Brain microvascular endothelial cell (primary cell): Measurements from ENCODE around the gene PRKCD.
"Not testable (repeated sequence)": the region's sequence is repeated elsewhere in the genome, so short reads cannot be mapped to it uniquely, and the experiment has no call there.

Source experiments
- DNase-seq: peaks from one replicate; pipeline ENCODE4 v3.0.0-alpha.2; 2020
- H3K27ac ChIP-seq: fragments of 250-450 bp; sonication (Bioruptor Pico); 2 replicates; pipeline ENCODE4 v1.5.1; 2020; ENCODE audit warnings: mild to moderate bottlenecking, moderate library complexity
- H3K27me3 ChIP-seq: fragments of 250-450 bp; sonication (Bioruptor Pico); replicated peaks from 2 replicates; pipeline ENCODE4 v1.5.1; 2020; ENCODE audit warnings: mild to moderate bottlenecking
- H3K36me3 ChIP-seq: fragments of 250-450 bp; sonication (Bioruptor Pico); replicated peaks from 2 replicates; pipeline ENCODE4 v1.5.1; 2020; ENCODE audit warnings: mild to moderate bottlenecking
- H3K4me3 ChIP-seq: 2 replicates; pipeline ENCODE4 v1.5.1; 2011; ENCODE audit warnings: low read depth, mild to moderate bottlenecking, control low read depth, low read length, moderate library complexity
- in situ Hi-C: cut with HindIII; loops from 2 replicates; pipeline ENCODE4 v1.10.0; 2017; ENCODE audit warnings: low sequenced_read_pairs, low pct_ligation_motif_present
- TF ChIP-seq, protein P1 (sequence below): IDR thresholded peaks from 2 replicates; pipeline ENCODE4 v1.5.1; 2011; ENCODE audit warnings: low read depth, mild to moderate bottlenecking, moderate library complexity, low read length, control low read depth, inconsistent platforms; ENCODE audit errors: missing control alignments

PRKCD gene

DNA sequence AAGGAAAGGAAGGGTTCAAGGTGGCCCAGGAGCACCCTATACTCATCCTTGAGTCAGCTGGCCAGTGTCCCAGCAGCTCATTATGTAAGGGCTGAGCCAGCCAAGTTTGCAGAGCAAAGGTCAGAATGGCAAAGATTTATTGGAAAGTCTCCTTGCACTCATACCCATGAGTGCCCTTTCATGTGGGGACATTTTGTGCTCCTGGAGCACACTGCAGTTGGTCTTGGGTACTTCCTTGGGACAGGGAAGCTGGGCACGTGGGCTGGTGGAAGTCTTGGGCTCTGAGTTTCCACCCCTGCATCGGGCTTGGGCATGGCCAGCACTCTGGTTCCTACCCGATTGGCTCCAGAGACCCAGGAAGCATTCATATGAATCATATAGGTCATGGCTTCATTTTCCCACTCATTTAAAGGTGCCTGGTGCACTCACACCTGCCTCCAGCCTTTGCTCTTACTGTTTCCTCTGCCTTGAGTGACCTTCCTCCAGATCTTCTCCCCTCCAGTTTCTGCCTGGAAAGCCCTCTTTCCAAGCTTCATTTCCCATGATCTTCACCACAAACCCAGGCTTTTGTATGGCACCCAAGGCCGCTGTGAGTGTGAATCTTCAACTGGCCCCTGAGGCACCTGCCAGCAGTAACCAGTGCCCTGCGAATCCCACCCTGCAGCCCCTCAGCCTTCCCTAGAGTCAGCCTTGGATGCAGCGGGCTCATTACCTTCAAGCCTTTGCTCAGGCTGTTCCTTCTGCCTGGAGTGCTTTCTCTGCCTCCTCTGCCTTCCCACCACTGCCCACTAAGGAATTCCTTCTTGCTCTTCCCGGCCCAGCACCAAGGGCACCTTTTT, 10.5 kb upstream of the PRKCD start:
- no peak overlapping the region for H3K27ac ChIP-seq
- TF ChIP-seq, protein P1, sequence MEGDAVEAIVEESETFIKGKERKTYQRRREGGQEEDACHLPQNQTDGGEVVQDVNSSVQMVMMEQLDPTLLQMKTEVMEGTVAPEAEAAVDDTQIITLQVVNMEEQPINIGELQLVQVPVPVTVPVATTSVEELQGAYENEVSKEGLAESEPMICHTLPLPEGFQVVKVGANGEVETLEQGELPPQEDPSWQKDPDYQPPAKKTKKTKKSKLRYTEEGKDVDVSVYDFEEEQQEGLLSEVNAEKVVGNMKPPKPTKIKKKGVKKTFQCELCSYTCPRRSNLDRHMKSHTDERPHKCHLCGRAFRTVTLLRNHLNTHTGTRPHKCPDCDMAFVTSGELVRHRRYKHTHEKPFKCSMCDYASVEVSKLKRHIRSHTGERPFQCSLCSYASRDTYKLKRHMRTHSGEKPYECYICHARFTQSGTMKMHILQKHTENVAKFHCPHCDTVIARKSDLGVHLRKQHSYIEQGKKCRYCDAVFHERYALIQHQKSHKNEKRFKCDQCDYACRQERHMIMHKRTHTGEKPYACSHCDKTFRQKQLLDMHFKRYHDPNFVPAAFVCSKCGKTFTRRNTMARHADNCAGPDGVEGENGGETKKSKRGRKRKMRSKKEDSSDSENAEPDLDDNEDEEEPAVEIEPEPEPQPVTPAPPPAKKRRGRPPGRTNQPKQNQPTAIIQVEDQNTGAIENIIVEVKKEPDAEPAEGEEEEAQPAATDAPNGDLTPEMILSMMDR: no peak
- DNase-seq: no peak
- in situ Hi-C loops: no loop called here
- no peaks in the 10 kb centered on the region for H3K27me3 ChIP-seq
- H3K4me3 ChIP-seq: no peak overlapping the region
- no peaks in the 10 kb centered on the region for H3K36me3 ChIP-seq

DNA sequence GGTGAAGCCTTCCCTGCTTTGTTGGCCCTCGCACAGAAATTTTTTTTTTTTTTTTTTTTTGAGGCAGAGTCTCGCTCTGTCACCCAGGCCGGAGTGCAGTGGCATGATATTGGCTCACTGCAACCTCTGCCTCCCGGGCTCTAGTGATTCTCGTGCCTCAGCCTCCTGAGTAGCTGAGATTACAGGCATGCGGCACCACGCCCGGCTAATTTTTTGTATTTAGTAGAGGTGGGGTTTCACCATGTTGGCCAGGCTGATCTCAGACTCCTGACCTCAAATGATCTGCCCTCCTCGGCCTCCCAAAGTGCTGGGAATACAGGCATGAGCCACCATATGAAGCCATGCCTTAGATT, 9.9 kb upstream of the PRKCD start:
- H3K27me3 ChIP-seq, H3K36me3 ChIP-seq, H3K27ac ChIP-seq, H3K4me3 ChIP-seq, in situ Hi-C loops, DNase-seq: not testable (repeated sequence)

DNA sequence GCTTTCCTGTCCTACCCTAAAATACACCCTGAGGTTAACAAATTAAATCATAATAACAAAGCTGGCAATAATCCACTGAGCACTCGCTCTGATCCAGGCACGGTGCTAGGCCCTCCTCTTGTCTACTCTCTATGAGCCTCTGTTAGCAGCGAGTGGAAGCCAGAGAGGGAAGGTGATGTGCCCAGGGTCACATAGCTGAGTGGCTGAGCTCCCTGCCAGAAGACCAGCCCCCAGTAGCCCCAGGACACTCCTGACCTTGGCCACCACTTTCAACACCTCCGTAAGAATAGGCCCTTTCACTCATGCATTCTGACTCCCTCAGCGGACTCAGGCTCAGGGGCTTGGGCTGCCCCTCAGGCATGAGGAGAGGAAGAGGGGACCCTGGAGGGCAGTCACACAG, 9.5 kb upstream of the PRKCD start:
- Histone ChIP-seq H3K27ac (no peak overlapping the region), H3K27me3 (no peaks in the 10 kb centered on the region), H3K4me3 (no peak overlapping the region), H3K36me3 (no peaks in the 10 kb centered on the region)
- no peak for DNase-seq
- in situ Hi-C loops: no loop called here
- TF ChIP-seq, protein P1: no peak

DNA sequence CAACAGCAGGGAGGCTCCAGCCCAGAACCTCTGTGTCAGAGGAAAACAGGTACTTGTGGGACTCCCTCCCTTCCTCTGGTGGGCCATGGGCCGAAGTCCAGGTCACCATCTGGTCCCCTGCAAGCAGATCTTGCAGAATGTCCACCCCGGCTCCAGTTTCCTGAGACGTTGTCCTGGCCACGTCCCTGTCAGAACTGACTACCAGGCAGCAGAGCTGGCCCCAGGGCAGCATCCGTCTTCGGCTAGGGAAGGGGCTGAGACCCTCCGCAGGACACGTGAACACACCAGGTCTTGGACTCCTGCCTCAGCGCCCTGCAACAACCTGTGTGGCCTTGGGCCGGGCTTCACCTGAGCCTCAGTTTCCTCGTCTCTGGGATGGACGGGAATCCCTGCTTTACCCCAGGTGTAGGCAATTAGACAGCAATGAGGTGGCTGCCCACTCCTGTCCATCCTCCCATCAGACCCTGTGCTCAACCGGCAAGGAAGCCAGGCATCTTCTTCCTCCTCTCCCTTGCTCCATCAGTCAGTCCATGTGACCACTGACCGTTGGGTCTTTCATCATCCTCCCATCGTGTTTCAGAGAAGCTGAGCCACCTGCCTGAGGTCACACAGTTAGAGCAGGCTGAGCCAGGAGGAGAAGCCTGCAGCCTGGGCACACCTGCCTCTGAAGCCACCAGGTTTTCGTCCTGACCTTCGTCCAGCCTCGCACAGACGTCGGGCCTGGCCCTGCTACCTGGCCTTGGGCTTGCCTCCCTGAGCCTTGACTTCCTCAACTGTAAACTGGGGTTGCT, 8.9 kb upstream of the PRKCD start:
- H3K27me3 ChIP-seq: no peaks in the 10 kb centered on the region
- in situ Hi-C loops: no loop called here
- no peak overlapping the region for H3K4me3 ChIP-seq
- no peak for DNase-seq
- no peaks in the 10 kb centered on the region for H3K36me3 ChIP-seq
- TF ChIP-seq, protein P1: no peak
- no peak overlapping the region for H3K27ac ChIP-seq

DNA sequence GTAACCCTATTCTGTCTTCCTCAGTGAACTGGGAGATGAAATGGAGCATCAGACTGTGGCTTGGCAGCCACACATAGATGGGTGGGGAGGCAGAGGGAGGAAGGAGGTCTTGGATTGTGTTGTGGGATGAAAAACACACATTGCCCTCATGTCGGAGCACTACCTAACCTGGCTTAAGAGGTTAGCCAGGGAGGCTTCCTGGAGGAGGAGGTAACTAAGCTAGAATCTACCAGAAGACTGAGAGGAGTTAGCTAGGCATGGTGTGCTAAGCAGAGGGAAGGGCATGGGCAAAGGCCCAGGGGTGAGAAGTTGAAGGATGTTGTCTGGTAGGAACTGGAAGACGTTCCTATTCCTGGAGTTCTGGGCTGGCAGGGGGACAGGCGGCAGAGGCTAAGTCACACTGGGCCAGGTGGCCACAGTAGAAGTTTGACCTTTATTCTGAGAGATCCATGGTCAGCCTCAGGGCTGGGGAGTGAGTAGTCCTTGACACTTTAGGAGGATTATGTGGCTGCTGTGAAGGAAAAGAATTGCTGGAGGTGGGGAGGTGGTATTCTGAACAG, 7.7 kb upstream of the PRKCD start:
- DNase-seq: no peak
- no peaks in the 10 kb centered on the region for H3K36me3 ChIP-seq
- H3K27me3 ChIP-seq: no peaks in the 10 kb centered on the region
- H3K27ac ChIP-seq: no peak overlapping the region
- in situ Hi-C loops: no loop called here
- no peak overlapping the region for H3K4me3 ChIP-seq
- TF ChIP-seq, protein P1: no peak

DNA sequence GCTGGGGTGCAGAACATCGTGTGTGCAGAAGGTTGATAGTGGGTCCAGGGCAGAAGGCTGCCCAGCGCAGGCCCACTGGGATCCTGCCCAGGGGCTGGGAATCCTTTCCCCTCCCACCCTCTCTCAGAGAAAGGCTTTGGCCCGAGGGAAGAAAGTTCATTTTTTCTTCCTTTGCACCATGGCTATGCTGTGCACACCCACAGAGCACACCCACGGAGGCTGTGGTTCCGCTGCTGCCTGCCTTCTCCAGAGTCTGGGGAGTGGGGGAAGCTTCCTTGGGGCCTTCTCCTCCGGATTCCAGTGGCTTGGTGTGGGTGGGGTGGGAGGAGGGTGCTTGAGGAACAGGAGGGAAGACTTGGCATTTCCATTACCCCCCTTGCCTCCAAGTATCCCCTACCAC, 7.0 kb upstream of the PRKCD start:
- in situ Hi-C loops: no loop called here
- no peaks in the 10 kb centered on the region for H3K36me3 ChIP-seq
- H3K27ac ChIP-seq: no peak overlapping the region
- no peak overlapping the region for H3K4me3 ChIP-seq
- no peak for DNase-seq
- TF ChIP-seq, protein P1: no peak
- no peaks in the 10 kb centered on the region for H3K27me3 ChIP-seq
